GM10248 (cell line): ENCODE measurements around the gene HELZ.
"Not testable (repeated sequence)": the region's sequence is repeated elsewhere in the genome, so short reads cannot be mapped to it uniquely, and the experiment has no call there.

Experiments used
- CTCF ChIA-PET: fragments of 300-600 bp; sonication (Branson Sonifier 250); formaldehyde crosslinking; extraction: SDS; loops from one replicate; lab custom pipeline; 2021; ENCODE audit warnings: antibody characterized with exemption; lab: Yijun Ruan, JAX
- POLR2A ChIA-PET: fragments of 350-650 bp; sonication (Branson Sonifier 250); formaldehyde crosslinking; extraction: SDS; loops from one replicate; lab custom pipeline; 2020; ENCODE audit warnings: antibody characterized with exemption; lab: Yijun Ruan, JAX
- DNase-seq: peaks from one replicate; pipeline ENCODE4 v3.0.0; 2012; ENCODE audit errors: extremely low spot score
- TF ChIP-seq, protein P1 (sequence below): IDR thresholded peaks from 2 replicates; pipeline ENCODE4 v1.5.1; 2012; ENCODE audit warnings: mild to moderate bottlenecking, low read depth; ENCODE audit errors: extremely low read depth, missing control alignments, control extremely low read depth

Gene HELZ

GRCh38 chr17:67130768-67131167 is 114.2 kb downstream of the HELZ start:
- ChIA-PET POLR2A (no interaction called here), CTCF (interaction anchor here (1.4 kb wide), 1 partner anchor 9 kb away, joined by 6 read pairs; no protein-coding TSS in a partner anchor)
- DNase-seq = no peak
- TF ChIP-seq, protein P1, sequence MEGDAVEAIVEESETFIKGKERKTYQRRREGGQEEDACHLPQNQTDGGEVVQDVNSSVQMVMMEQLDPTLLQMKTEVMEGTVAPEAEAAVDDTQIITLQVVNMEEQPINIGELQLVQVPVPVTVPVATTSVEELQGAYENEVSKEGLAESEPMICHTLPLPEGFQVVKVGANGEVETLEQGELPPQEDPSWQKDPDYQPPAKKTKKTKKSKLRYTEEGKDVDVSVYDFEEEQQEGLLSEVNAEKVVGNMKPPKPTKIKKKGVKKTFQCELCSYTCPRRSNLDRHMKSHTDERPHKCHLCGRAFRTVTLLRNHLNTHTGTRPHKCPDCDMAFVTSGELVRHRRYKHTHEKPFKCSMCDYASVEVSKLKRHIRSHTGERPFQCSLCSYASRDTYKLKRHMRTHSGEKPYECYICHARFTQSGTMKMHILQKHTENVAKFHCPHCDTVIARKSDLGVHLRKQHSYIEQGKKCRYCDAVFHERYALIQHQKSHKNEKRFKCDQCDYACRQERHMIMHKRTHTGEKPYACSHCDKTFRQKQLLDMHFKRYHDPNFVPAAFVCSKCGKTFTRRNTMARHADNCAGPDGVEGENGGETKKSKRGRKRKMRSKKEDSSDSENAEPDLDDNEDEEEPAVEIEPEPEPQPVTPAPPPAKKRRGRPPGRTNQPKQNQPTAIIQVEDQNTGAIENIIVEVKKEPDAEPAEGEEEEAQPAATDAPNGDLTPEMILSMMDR = no peak

- CTCF ChIA-PET = no interaction called here
- no peak for DNase-seq
- POLR2A ChIA-PET = no interaction called here
- TF ChIP-seq, protein P1 = no peak
These were observed 115.7 kb downstream of the HELZ start for GRCh38 chr17:67129283-67129682.

- TF ChIP-seq, protein P1 = no peak
- ChIA-PET POLR2A (no interaction called here), CTCF (no interaction called here)
- DNase-seq = no peak
These were observed 116.3 kb downstream of the HELZ start for GRCh38 chr17:67128700-67129099.

- TF ChIP-seq, protein P1 = no peak
- ChIA-PET CTCF (interaction anchor here (0.9 kb wide), 1 partner anchor 37 kb away, joined by 3 read pairs; no protein-coding TSS in a partner anchor), POLR2A (no interaction called here)
- DNase-seq = no peak
These were observed 117.1 kb downstream of the HELZ start for GRCh38 chr17:67127925-67128324.

DNA sequence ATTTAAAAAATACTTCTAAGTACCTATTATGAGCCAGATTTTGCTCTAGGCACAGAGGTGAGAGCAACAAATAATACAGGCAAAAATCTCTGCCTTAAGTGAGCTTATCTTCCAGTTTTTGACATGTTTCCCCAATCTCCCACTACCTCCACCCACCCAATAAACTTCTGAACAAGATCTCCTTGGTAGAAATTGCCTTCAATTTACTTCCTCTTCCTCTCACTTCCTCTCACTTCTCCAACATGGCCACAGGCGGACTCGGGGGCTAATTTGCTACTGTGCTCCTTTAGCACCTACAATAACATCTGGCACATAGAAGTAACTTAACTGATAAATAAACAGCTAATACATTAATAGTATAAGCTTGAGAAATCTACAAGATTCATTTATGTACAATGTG is 118.0 kb downstream of the HELZ start:
- ChIA-PET POLR2A (no interaction called here), CTCF (interaction anchor here (0.9 to 1.6 kb wide), 4 partner anchors 9 to 399 kb away, joined by 3 to 6 read pairs (median 4); no protein-coding TSS in a partner anchor)
- DNase-seq = no peak
- TF ChIP-seq, protein P1 = no peak

GRCh38 chr17:67126543-67126942 is 118.5 kb downstream of the HELZ start:
- CTCF ChIA-PET = interaction anchor here (0.6 to 1.6 kb wide), 5 partner anchors 9 to 399 kb away, joined by 3 to 6 read pairs (median 3); no protein-coding TSS in a partner anchor
- POLR2A ChIA-PET, DNase-seq: not testable (repeated sequence)

DNA sequence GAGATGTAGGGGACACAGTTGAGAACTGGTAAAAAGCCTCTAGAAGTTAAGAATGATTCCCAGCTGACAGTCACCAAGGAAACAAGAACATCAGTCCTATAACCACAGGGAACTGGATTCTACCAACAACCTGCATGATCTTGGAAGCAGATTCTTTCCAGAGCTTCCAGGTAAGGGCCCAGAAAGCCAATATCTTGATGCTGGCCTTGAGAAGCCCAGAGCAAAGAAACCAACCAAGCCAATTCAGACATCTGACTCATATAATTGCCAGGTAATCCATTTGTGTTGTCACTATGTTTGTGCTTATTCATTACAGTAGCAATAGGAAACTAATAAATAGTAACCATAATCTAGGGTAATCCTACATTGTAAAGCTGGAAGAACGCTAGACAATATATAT is 119.1 kb downstream of the HELZ start:
- POLR2A ChIA-PET = no interaction called here
- CTCF ChIA-PET = interaction anchor here (0.6 to 1.6 kb wide), 4 partner anchors 10 to 18 kb away, joined by 3 to 6 read pairs (median 4); no protein-coding TSS in a partner anchor
- DNase-seq = no peak
- TF ChIP-seq, protein P1 = no peak
